ENCODE data around the gene SH2B3.

- TF ChIP-seq CTCF (conservative IDR thresholded peaks at IDR 0.05 in 1 of 2, IDR thresholded peaks at IDR 0.05 in 1 of 2; ENCODE audit: extremely low read depth in 1 of 2, insufficient read depth in 1 of 2, low read depth in 1 of 2, low read length in 2 of 2) (no peak), EZH2 (IDR thresholded peaks at IDR 0.05; ENCODE audit: borderline replicate concordance, low read length) (no peak)
Observed at GRCh38 chr12:111429828-111430432, 24.2 kb downstream of the SH2B3 start.
